GM18873 (cell line): ENCODE data around the gene DNM3.

Experiments used
- ATAC-seq: cut with Tn5 transposase; IDR thresholded peaks from one replicate; pipeline ENCODE4 v1.9.1; 2021; ENCODE audit warnings: mild to moderate bottlenecking, moderate library complexity, moderate number of reproducible peaks; ENCODE audit not compliant: unreplicated experiment, low FRiP score

Gene DNM3

GRCh38 chr1:172203135-172203823 lies 362.0 kb downstream of the DNM3 start:
- ATAC-seq: no peak

GRCh38 chr1:172203902-172204301 lies 362.6 kb downstream of the DNM3 start:
- ATAC-seq: no peak

GRCh38 chr1:172206256-172206655 lies 365.0 kb downstream of the DNM3 start:
- ATAC-seq: no peak

GRCh38 chr1:172208635-172209034 lies 367.3 kb downstream of the DNM3 start:
- ATAC-seq: no peak

- no peak for ATAC-seq
Observed at GRCh38 chr1:172211221-172211620, 369.9 kb downstream of the DNM3 start.

- no peak for ATAC-seq
Observed at GRCh38 chr1:172212124-172212523, 370.8 kb downstream of the DNM3 start.

- ATAC-seq: no peak
Observed at GRCh38 chr1:172215006-172215405, 373.7 kb downstream of the DNM3 start.

- no peak for ATAC-seq
Observed at GRCh38 chr1:172219966-172220365, 378.7 kb downstream of the DNM3 start.

- ATAC-seq: no peak
Observed at GRCh38 chr1:172220376-172220775, 379.1 kb downstream of the DNM3 start.

GRCh38 chr1:172221436-172221835 lies 380.1 kb downstream of the DNM3 start:
- no peak for ATAC-seq

- no peak for ATAC-seq
Observed at GRCh38 chr1:172224871-172225270, 383.6 kb downstream of the DNM3 start.

- no peak for ATAC-seq
Observed at GRCh38 chr1:172229942-172230341, 388.6 kb downstream of the DNM3 start.

GRCh38 chr1:172230526-172230925 lies 389.2 kb downstream of the DNM3 start:
- ATAC-seq: no peak

- no peak for ATAC-seq
Observed at GRCh38 chr1:172236958-172237357, 395.7 kb downstream of the DNM3 start.

- ATAC-seq: no peak
Observed at GRCh38 chr1:172238158-172238557, 396.9 kb downstream of the DNM3 start.

GRCh38 chr1:172238965-172239364 lies 397.7 kb downstream of the DNM3 start:
- ATAC-seq: no peak

GRCh38 chr1:172239901-172240300 lies 398.6 kb downstream of the DNM3 start:
- ATAC-seq: no peak

GRCh38 chr1:172241540-172241939 lies 400.2 kb downstream of the DNM3 start:
- no peak for ATAC-seq

GRCh38 chr1:172244865-172245264 lies 403.6 kb downstream of the DNM3 start:
- no peak for ATAC-seq

- ATAC-seq: no peak
Observed at GRCh38 chr1:172245788-172246187, 404.5 kb downstream of the DNM3 start.

GRCh38 chr1:172246521-172247390 lies 405.5 kb downstream of the DNM3 start:
- ATAC-seq: no peak

- ATAC-seq: no peak
Observed at GRCh38 chr1:172251486-172251885, 410.2 kb downstream of the DNM3 start.
